Progenitor cell of endocrine pancreas (in vitro differentiated cells): Measurements from ENCODE around the gene EPHA4. TPM values are rescaled to one million over a fixed set of nuclear protein-coding genes. Genes with fewer than 3 reads are reported as not detected.

Experiments used
- DNase-seq: peaks from one replicate; pipeline ENCODE4 v3.0.0; 2021; ENCODE audit warnings: low spot score; ENCODE audit not compliant: unreplicated experiment
- H3K27ac Mint-ChIP-seq: 2 replicates; pipeline ENCODE4 v1.8.0; 2021; ENCODE audit warnings: mild to moderate bottlenecking, moderate library complexity, mixed read lengths
- H3K27me3 Mint-ChIP-seq: 2 replicates; pipeline ENCODE4 v1.8.0; 2021; ENCODE audit warnings: mixed read lengths
- H3K36me3 Mint-ChIP-seq: 2 replicates; pipeline ENCODE4 v1.8.0; 2022; ENCODE audit warnings: mixed read lengths; ENCODE audit not compliant: insufficient read depth
- H3K4me1 Mint-ChIP-seq: 2 replicates; pipeline ENCODE4 v1.8.0; 2021; ENCODE audit warnings: low read depth, mixed read lengths
- H3K4me3 Mint-ChIP-seq: 2 replicates; pipeline ENCODE4 v1.8.0; 2021; ENCODE audit warnings: low read depth, mild to moderate bottlenecking, moderate library complexity, mixed read lengths
- H3K9me3 Mint-ChIP-seq: 2 replicates; pipeline ENCODE4 v1.8.0; 2021; ENCODE audit warnings: low read depth, mixed read lengths
- total RNA-seq: library from RNA; stranded (reverse); gene quantifications from 2 replicates; pipeline ENCODE4 v1.2.1, GENCODE V29; 2021
- TF ChIP-seq, protein P1 (sequence below): fragments of 200-600 bp; sonication (generic); IDR thresholded peaks from one replicate; pipeline ENCODE4 v1.5.0; 2021; ENCODE audit warnings: antibody characterized with exemption, mild to moderate bottlenecking; ENCODE audit not compliant: unreplicated experiment

Gene EPHA4
- total RNA-seq, 1 donor from 2014 or later, result 41.4 TPM

GRCh38 chr2:221389421-221389820 lies 182.7 kb downstream of the EPHA4 start:
- TF ChIP-seq, protein P1, sequence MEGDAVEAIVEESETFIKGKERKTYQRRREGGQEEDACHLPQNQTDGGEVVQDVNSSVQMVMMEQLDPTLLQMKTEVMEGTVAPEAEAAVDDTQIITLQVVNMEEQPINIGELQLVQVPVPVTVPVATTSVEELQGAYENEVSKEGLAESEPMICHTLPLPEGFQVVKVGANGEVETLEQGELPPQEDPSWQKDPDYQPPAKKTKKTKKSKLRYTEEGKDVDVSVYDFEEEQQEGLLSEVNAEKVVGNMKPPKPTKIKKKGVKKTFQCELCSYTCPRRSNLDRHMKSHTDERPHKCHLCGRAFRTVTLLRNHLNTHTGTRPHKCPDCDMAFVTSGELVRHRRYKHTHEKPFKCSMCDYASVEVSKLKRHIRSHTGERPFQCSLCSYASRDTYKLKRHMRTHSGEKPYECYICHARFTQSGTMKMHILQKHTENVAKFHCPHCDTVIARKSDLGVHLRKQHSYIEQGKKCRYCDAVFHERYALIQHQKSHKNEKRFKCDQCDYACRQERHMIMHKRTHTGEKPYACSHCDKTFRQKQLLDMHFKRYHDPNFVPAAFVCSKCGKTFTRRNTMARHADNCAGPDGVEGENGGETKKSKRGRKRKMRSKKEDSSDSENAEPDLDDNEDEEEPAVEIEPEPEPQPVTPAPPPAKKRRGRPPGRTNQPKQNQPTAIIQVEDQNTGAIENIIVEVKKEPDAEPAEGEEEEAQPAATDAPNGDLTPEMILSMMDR, result no peak
- H3K4me1 Mint-ChIP-seq, result peaks cover 11% of the 10 kb centered on the region
- H3K27me3 Mint-ChIP-seq, result peaks cover 4% of the 10 kb centered on the region
- H3K9me3 Mint-ChIP-seq, result no peaks in the 10 kb centered on the region
- H3K27ac Mint-ChIP-seq, result no peak overlapping the region
- H3K4me3 Mint-ChIP-seq, result no peak overlapping the region
- no peak for DNase-seq
- H3K36me3 Mint-ChIP-seq, result no peaks in the 10 kb centered on the region

GRCh38 chr2:221388891-221389290 lies 183.2 kb downstream of the EPHA4 start:
- Mint-ChIP-seq H3K4me1 (peaks cover 11% of the 10 kb centered on the region), H3K9me3 (no peaks in the 10 kb centered on the region), H3K36me3 (no peaks in the 10 kb centered on the region), H3K4me3 (no peak overlapping the region), H3K27ac (no peak overlapping the region), H3K27me3 (peaks cover 4% of the 10 kb centered on the region)
- DNase-seq, result no peak
- TF ChIP-seq, protein P1, result no peak

- TF ChIP-seq, protein P1, result no peak
- H3K27me3 Mint-ChIP-seq, result no peaks in the 10 kb centered on the region
- no peak overlapping the region for H3K27ac Mint-ChIP-seq
- H3K36me3 Mint-ChIP-seq, result no peaks in the 10 kb centered on the region
- no peak overlapping the region for H3K4me3 Mint-ChIP-seq
- peaks cover 11% of the 10 kb centered on the region for H3K4me1 Mint-ChIP-seq
- H3K9me3 Mint-ChIP-seq, result no peaks in the 10 kb centered on the region
- no peak for DNase-seq
Observed at GRCh38 chr2:221385716-221386115, 186.4 kb downstream of the EPHA4 start.

- TF ChIP-seq, protein P1, result no peak
- Mint-ChIP-seq H3K9me3 (no peaks in the 10 kb centered on the region), H3K4me1 (no peaks in the 10 kb centered on the region), H3K27ac (no peak overlapping the region), H3K4me3 (no peak overlapping the region), H3K27me3 (no peaks in the 10 kb centered on the region), H3K36me3 (no peaks in the 10 kb centered on the region)
- DNase-seq, result no peak
Observed at GRCh38 chr2:221381928-221382488, 190.1 kb downstream of the EPHA4 start.

- Mint-ChIP-seq H3K36me3 (no peaks in the 10 kb centered on the region), H3K4me1 (no peaks in the 10 kb centered on the region), H3K4me3 (no peak overlapping the region), H3K27ac (no peak overlapping the region), H3K27me3 (no peaks in the 10 kb centered on the region), H3K9me3 (no peaks in the 10 kb centered on the region)
- DNase-seq, result no peak
- TF ChIP-seq, protein P1, result no peak
Observed at GRCh38 chr2:221380686-221381085, 191.4 kb downstream of the EPHA4 start.
